Spinal cord (tissue), 10 donors: ENCODE results near the gene CACNA1H. TPM values are rescaled to one million over a fixed set of nuclear protein-coding genes. Genes with fewer than 3 reads are reported as not detected.
"Not testable (repeated sequence)": the region's sequence is repeated elsewhere in the genome, so short reads cannot be mapped to it uniquely, and the experiment has no call there.

Experiments
- DNase-seq, 6 donors: peaks; one replicate each; pipeline versions ENCODE4 v3.0.0 to v3.0.0-alpha.2; 2013 to 2015; ENCODE audit warnings: low spot score in 6 of 6, low read depth in 4 of 6
- H3K27ac ChIP-seq: one replicate; pipeline ENCODE4 v1.5.1; 2013; ENCODE audit warnings: low read depth, low read length, control low read depth
- H3K27me3 ChIP-seq: one replicate; pipeline ENCODE4 v1.6.1; 2013; ENCODE audit warnings: low read length; ENCODE audit not compliant: control insufficient read depth, insufficient read depth
- H3K36me3 ChIP-seq: one replicate; pipeline ENCODE4 v1.6.1; 2013; ENCODE audit warnings: low read length; ENCODE audit not compliant: control insufficient read depth, insufficient read depth
- H3K4me1 ChIP-seq: one replicate; pipeline ENCODE4 v1.6.1; 2013; ENCODE audit warnings: low read length; ENCODE audit not compliant: control insufficient read depth, insufficient read depth
- H3K4me3 ChIP-seq: one replicate; pipeline ENCODE4 v1.5.1; 2013; ENCODE audit warnings: low read depth, low read length, control low read depth
- H3K9me3 ChIP-seq: one replicate; pipeline ENCODE4 v1.6.1; 2013; ENCODE audit warnings: low read length; ENCODE audit not compliant: control insufficient read depth, insufficient read depth
- WGBS: methylation state at CpG from one replicate; pipeline ENCODE4 v1.1.5; 2013; ENCODE audit warnings: missing lambda C conversion rate; ENCODE audit not compliant: insufficient coverage; 5-methylcytosine and 5-hydroxymethylcytosine counted together
- polyA plus RNA-seq, 2 donors: library from polyadenylated mRNA; unstranded; fragments of 120-200 nt; gene quantifications; one replicate each; pipeline ENCODE4 v1.2.1, GENCODE V29; 2013; ENCODE audit not compliant: insufficient read length in 2 of 2
- total RNA-seq, 2 donors: library from RNA; depleted of rRNA in 1 of 2; stranded (reverse); fragments of 120-200 nt in 1 of 2; fragments of >200 nt in 1 of 2; gene quantifications; one replicate each; pipeline versions ENCODE4 v1.2.3 to v1.2.4, GENCODE V29; 2013 to 2014
- donor health status: healthy.

CACNA1H gene
- total and polyA plus RNA-seq, 4 donors, result 7.8 to 20.1 (median 13.1) TPM

DNA sequence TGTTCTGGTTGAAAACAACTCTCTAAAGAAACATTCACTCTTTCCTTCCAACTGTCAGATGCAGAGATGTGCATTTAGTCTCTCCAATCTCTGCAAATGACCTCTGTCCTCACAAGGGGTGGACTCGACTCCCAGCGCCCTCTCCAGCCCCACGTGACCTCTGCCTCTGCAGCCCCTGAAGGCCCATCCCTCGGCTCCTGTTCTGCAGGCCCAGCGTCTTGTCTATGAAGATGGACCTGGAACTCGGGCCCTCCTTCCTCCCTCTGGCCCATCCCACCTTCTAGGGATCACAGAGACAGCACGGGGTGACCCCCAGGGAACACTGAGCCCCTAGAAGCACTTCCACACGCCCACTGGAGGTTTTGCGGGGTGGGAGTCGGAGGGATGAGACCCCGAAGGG, 90.5 kb downstream of the CACNA1H start:
- H3K27me3 ChIP-seq, H3K36me3 ChIP-seq, H3K4me3 ChIP-seq, DNase-seq, H3K9me3 ChIP-seq, H3K27ac ChIP-seq, H3K4me1 ChIP-seq: not testable (repeated sequence)
- WGBS, result 65% methylated on average over 3 of the region's 11 CpGs

DNA sequence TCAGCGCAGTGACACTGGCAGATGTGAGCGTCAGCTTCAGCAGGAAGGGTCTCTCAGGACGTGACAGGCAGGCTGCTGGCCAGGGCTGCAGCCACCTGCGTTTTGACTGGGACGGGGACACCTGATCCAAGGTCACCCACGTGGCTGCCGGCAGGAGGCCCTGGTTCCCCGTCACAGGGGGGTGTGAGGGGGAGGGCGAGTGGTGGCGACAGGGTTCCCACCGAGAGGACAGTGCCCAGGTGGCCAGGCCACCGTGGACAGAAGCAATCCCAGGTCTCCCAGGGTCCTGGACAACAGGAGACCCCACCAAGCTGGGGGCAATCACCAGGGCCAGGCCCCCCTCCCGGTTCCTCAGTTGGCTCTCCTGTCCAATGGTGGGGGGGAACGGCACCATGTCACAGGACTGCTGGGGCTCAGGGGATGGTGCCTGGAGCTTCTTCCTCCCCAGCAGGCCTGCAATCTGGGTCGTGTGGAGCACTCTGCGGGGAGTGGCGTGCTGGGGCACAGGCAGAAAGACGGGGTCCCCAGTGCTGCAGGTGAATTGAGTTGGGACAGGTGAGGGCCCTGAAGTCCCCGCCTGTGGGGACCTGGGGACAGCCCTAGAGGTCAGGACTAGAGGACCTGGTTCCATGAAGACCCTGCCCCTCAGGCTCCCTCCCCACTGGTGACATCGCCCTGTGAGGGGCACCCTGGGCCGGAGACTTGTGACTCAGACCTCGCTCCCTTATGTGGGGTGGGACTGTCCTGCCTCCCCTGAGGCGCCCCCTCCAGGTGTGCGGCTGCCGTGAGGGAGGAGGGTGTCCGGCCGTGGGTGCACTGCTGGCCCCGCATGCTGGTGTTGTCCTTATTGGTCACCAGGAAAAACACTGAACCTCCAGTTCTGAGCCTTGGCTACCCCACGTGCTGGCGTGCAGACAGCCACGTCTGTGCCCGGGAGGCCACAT, 91.3 kb downstream of the CACNA1H start:
- not testable (repeated sequence) for H3K9me3 ChIP-seq, H3K27me3 ChIP-seq, H3K27ac ChIP-seq, H3K4me3 ChIP-seq, H3K4me1 ChIP-seq, H3K36me3 ChIP-seq, DNase-seq
- 67% methylated on average over 19 of the region's 32 CpGs for WGBS

DNA sequence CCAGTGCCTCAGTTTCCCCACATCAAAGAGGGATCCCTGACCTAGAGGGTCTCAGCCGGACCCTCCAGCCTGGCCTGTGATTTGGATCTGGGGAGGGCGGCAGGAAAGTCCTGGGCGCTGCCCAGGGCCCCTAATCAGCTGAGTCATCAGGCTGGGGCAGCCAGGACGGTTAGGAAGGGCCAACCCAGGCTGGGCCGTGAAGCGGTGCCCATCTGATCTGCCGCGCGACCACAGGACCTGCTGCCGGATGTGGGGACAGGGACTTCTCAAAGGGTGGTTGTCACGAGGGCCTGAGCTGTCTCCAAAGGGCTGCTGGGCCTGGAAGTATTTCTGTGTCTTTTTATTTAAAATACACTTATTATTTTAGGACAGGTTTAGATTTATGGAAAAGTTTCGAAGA, 92.0 kb downstream of the CACNA1H start:
- H3K4me3 ChIP-seq, result no peak overlapping the region
- H3K36me3 ChIP-seq, result no peaks in the 10 kb centered on the region
- WGBS, result 82% methylated on average over 10 of the region's 12 CpGs
- H3K4me1 ChIP-seq, result no peaks in the 10 kb centered on the region
- no peaks in the 10 kb centered on the region for H3K9me3 ChIP-seq
- H3K27me3 ChIP-seq, result no peaks in the 10 kb centered on the region
- H3K27ac ChIP-seq, result no peak overlapping the region
- no peak for DNase-seq

DNA sequence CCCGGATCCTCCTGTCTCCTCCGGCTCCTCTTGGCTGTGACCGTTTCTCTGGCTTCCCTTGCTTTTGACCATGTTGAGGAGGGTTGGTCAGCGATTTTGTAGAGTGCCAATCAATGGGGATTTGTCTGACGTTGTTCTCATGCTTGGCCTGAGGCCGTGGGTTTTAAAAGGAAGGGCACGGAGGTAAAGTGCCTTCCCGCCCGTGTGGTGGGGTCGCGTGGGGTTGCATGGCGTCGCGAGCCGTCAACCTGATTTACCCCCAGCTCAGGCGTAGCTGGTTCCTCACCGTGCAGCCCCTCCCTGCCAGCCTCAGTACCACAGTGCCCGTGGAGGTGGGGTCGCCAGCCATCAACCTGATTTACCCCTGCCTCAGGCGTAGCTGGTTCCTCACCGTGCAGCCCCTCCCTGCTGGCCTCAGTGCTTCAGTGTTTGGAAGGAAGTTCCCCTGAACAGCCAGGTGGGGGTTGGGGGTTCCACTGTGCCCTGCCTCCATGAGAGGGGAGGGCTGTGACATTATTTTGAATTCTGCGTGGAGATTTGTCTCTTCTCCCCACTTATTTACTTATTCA, 92.6 kb downstream of the CACNA1H start:
- H3K36me3 ChIP-seq, result no peaks in the 10 kb centered on the region
- DNase-seq, result no peak
- no peaks in the 10 kb centered on the region for H3K4me1 ChIP-seq
- H3K27me3 ChIP-seq, result no peaks in the 10 kb centered on the region
- no peaks in the 10 kb centered on the region for H3K9me3 ChIP-seq
- H3K27ac ChIP-seq, result no peak overlapping the region
- WGBS, result 47% methylated on average over 16 of the region's 22 CpGs
- H3K4me3 ChIP-seq, result no peak overlapping the region

DNA sequence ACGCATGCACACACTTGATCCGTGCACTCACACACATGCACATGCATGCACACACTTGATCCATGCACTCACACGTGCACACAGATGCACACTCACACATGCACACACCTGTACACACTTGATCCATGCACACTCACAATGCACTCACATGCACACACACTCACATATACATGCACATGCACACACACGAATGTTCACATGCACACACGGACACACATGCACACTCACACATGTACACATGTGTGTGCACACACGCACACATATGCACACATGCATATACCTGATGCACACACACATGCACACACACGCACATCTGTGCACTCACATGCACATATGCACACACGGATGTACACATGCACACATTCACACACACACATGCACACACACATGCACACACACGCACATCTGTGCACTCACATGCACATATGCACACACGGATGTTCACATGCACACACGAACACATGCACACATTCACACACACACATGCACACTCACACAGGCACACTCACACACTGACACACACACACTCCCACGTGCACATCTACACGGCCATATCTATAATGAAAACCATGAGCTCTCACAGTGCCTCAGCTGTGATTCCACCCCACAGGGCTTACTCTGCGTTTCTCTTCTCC, 95.1 kb downstream of the CACNA1H start:
- H3K9me3 ChIP-seq, H3K27ac ChIP-seq, H3K27me3 ChIP-seq, H3K36me3 ChIP-seq, H3K4me1 ChIP-seq, DNase-seq, H3K4me3 ChIP-seq: not testable (repeated sequence)
- 91% methylated on average over 8 of the region's 14 CpGs for WGBS

DNA sequence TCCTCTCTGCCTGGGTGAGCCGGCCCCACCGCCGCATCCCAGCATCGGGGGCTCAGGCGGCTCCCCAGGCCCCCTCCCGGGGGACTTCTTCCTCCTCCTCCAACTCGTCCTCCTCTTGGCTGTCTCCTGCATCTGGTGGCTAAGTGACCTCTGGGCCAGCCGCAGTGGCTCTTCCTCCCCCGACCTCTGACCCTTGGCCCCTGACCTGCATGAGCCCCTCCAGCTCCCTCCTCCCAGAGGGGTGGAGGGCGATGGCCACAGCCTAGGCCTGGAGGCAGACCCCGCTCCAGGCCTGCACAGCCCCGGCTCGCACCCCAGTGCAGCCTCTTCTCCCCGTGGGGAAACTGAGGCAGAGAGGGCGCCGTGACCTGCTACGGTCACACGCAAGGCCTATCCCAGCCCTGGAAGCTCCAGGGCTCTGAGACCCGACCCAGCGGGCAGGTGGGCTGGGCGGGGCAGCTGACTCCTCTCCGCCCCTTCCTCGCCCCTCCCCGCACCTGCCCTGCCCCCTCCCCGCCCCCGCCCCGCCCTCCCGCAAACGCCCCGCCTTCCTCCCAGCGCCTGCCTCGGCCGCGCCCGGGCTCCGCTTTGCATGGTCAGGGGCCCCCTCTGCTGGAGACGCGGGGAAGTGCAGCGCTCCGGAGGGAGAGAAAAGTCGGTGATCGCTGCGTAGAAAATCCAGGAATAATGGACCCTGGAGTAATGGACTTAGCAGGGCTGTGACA, 96.3 kb downstream of the CACNA1H start:
- H3K27ac ChIP-seq, DNase-seq, H3K9me3 ChIP-seq, H3K4me1 ChIP-seq, H3K36me3 ChIP-seq, H3K4me3 ChIP-seq, H3K27me3 ChIP-seq: not testable (repeated sequence)
- no CpG with 5 or more reads among the region's 43 CpGs for WGBS

DNA sequence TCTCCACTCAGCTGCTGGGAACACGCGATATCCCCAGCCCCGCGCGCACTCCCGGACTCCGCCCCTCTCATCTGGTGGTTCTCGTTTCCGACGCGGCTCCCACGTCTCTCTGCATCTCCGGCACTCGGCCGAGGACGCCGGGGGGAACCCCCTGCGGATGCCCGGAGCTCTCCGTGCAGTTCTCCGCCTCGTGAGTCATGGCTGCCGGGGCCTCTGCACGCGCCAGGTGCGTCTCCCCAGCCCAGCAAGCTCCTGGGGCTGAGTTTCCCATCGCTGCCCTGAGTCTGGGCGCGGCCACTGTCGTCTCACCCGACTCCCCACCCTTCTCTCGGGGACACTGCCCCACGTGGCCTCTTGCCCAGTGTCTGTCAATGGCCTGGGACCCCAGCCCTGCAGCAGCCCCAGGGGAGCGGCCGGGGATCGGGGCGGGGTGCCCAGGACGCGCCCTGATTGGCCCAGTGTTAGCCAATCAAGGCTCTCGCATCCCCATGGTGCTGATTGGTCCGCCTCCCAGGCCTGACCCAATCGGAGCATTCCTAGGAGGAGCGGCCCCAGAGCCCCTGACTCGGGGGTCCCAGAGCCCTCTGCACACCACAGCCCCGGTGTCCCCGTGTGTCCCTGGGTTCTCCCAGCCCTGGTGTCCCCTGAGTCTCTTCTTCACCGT, 100.9 kb downstream of the CACNA1H start:
- not testable (repeated sequence) for H3K36me3 ChIP-seq, H3K27ac ChIP-seq, H3K9me3 ChIP-seq, H3K4me1 ChIP-seq, H3K4me3 ChIP-seq, DNase-seq, H3K27me3 ChIP-seq
- no CpG with 5 or more reads among the region's 47 CpGs for WGBS

DNA sequence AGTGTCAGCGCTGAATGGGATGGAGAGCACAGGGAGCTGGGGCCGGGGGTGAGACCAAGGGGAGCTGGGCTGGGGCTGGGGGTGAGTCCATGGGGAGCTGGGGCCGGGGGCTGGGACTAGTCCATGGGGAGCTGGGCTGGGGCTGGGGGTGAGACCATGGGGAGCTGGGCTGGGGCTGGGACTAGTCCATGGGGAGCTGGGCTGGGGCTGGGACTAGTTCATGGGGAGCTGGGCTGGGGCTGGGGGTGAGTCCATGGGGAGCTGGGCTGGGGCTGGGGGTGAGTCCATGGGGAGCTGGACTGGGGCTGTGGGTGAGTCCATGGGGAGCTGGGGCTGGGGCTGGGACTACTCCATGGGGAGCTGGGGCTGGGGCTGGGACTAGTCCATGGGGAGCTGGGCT, 101.9 kb downstream of the CACNA1H start:
- H3K27ac ChIP-seq, H3K4me3 ChIP-seq, H3K4me1 ChIP-seq, H3K9me3 ChIP-seq, DNase-seq, H3K36me3 ChIP-seq: not testable (repeated sequence)
- WGBS, result 57% methylated on average over 1 of the region's 3 CpGs
- H3K27me3 ChIP-seq, result peaks cover 11% of the 10 kb centered on the region
